Measurements from ENCODE around the gene SDC3. TPM values are rescaled to one million over a fixed set of nuclear protein-coding genes. Genes with fewer than 3 reads are reported as not detected.
A peak's percentile ranks its signal among the peaks of the same experiment; 100 is the strongest.

SDC3 gene
- total RNA-seq, 1 donor from 2014 or later, result 113 TPM

DNA sequence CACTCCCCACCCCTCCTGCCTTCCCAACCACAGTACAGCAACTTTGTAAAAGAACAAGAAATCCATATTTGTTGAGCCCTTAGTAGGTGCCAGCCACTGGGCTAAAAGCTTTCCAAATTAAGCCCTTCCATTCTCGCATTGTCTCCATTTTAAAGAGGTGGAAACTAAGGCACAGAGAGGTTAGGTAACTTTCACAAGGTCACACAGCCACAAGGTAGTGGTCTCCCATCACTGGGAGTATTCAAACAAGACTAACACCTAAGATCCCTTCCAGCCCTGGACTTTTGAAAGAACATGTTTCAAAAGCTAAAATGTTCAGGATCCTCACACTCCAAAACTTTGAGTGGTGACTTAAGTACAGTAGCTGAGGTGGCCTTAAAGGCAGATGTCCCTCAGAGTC is 3.2 kb downstream of the SDC3 start:
- H3K27ac ChIP-seq (ENCODE audit: low read depth, low read length), result no peak overlapping the region
- Mint-ChIP-seq H3K27me3 (ENCODE audit: low read depth, unreplicated experiment) (no peaks in the 10 kb centered on the region), H3K36me3 (ENCODE audit: low read depth, unreplicated experiment) (no peaks in the 10 kb centered on the region), H3K27ac (ENCODE audit: unreplicated experiment) (no peak overlapping the region), H3K9me3 (ENCODE audit: unreplicated experiment) (no peaks in the 10 kb centered on the region), H3K4me1 (ENCODE audit: low read depth, unreplicated experiment) (peaks cover 22% of the 10 kb centered on the region), H3K4me3 (ENCODE audit: unreplicated experiment) (peak overlapping the region; percentile 60)
- no peak overlapping the region for H2AFZ ChIP-seq (ENCODE audit: low read depth, low read length)
- no peaks in the 10 kb centered on the region for H3K9me3 ChIP-seq (ENCODE audit: insufficient read depth, low read depth, low read length)
- H3K4me3 ChIP-seq (ENCODE audit: insufficient read depth, low read depth, low read length), result no peak overlapping the region
- H3K4me2 ChIP-seq (ENCODE audit: low read length), result no peak overlapping the region
- DNase-seq (ENCODE audit: low read depth) (no peak), FAIRE-seq (no peak)
- TF ChIP-seq EZH2 (IDR thresholded peaks at IDR 0.05; ENCODE audit: insufficient read depth, low read length), result no peak
- TF ChIP-seq, protein P1, sequence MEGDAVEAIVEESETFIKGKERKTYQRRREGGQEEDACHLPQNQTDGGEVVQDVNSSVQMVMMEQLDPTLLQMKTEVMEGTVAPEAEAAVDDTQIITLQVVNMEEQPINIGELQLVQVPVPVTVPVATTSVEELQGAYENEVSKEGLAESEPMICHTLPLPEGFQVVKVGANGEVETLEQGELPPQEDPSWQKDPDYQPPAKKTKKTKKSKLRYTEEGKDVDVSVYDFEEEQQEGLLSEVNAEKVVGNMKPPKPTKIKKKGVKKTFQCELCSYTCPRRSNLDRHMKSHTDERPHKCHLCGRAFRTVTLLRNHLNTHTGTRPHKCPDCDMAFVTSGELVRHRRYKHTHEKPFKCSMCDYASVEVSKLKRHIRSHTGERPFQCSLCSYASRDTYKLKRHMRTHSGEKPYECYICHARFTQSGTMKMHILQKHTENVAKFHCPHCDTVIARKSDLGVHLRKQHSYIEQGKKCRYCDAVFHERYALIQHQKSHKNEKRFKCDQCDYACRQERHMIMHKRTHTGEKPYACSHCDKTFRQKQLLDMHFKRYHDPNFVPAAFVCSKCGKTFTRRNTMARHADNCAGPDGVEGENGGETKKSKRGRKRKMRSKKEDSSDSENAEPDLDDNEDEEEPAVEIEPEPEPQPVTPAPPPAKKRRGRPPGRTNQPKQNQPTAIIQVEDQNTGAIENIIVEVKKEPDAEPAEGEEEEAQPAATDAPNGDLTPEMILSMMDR (IDR thresholded peaks at IDR 0.05; ENCODE audit: insufficient read depth, low read depth, low read length), result no peak
- no peaks in the 10 kb centered on the region for H3K27me3 ChIP-seq (ENCODE audit: insufficient read depth, low read length)
- peaks cover 59% of the 10 kb centered on the region for H4K20me1 ChIP-seq (ENCODE audit: insufficient read depth, low read length)
- no peak overlapping the region for H3K9ac ChIP-seq (ENCODE audit: low read length)
- H3K4me1 ChIP-seq (ENCODE audit: insufficient read depth, low read length), result peaks cover 38% of the 10 kb centered on the region
- no peaks in the 10 kb centered on the region for H3K36me3 ChIP-seq (ENCODE audit: insufficient read depth, low read length)
- H3K79me2 ChIP-seq (ENCODE audit: insufficient read depth, low read length), result peaks cover 72% of the 10 kb centered on the region

DNA sequence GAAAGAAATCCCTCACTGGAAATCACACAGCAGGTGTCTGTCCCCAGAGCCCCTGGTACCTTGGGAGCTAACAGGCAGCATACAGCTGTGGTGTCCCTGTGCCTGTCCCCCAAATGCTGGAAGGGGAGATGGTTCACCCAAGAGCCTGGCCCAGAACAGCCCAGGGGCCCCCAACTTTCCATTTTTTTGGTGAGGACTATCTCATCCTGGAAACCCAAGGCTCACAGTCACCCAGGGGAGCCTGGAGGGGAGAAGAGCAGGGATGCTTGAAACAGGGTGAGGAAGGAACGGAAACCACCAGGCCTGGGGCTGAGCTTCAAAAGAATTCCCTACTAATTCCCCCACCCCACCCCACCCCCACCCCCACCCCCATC is 3.6 kb downstream of the SDC3 start:
- Mint-ChIP-seq H3K27me3 (ENCODE audit: low read depth, unreplicated experiment) (no peaks in the 10 kb centered on the region), H3K4me1 (ENCODE audit: low read depth, unreplicated experiment) (peaks cover 22% of the 10 kb centered on the region), H3K27ac (ENCODE audit: unreplicated experiment) (no peak overlapping the region), H3K4me3 (ENCODE audit: unreplicated experiment) (no peak overlapping the region), H3K9me3 (ENCODE audit: unreplicated experiment) (no peaks in the 10 kb centered on the region), H3K36me3 (ENCODE audit: low read depth, unreplicated experiment) (no peaks in the 10 kb centered on the region)
- H3K9ac ChIP-seq (ENCODE audit: low read length), result no peak overlapping the region
- no peaks in the 10 kb centered on the region for H3K9me3 ChIP-seq (ENCODE audit: insufficient read depth, low read depth, low read length)
- no peak overlapping the region for H3K27ac ChIP-seq (ENCODE audit: low read depth, low read length)
- H3K27me3 ChIP-seq (ENCODE audit: insufficient read depth, low read length), result no peaks in the 10 kb centered on the region
- no peak overlapping the region for H3K4me2 ChIP-seq (ENCODE audit: low read length)
- no peak for TF ChIP-seq EZH2 (IDR thresholded peaks at IDR 0.05; ENCODE audit: insufficient read depth, low read length)
- TF ChIP-seq, protein P1 (IDR thresholded peaks at IDR 0.05; ENCODE audit: insufficient read depth, low read depth, low read length), result no peak
- peaks cover 64% of the 10 kb centered on the region for H4K20me1 ChIP-seq (ENCODE audit: insufficient read depth, low read length)
- FAIRE-seq, result no peak
- no peak for DNase-seq (ENCODE audit: low read depth)
- H3K4me3 ChIP-seq (ENCODE audit: insufficient read depth, low read depth, low read length), result no peak overlapping the region
- peaks cover 38% of the 10 kb centered on the region for H3K4me1 ChIP-seq (ENCODE audit: insufficient read depth, low read length)
- H3K36me3 ChIP-seq (ENCODE audit: insufficient read depth, low read length), result no peaks in the 10 kb centered on the region
- peaks cover 77% of the 10 kb centered on the region for H3K79me2 ChIP-seq (ENCODE audit: insufficient read depth, low read length)
- no peak overlapping the region for H2AFZ ChIP-seq (ENCODE audit: low read depth, low read length)

DNA sequence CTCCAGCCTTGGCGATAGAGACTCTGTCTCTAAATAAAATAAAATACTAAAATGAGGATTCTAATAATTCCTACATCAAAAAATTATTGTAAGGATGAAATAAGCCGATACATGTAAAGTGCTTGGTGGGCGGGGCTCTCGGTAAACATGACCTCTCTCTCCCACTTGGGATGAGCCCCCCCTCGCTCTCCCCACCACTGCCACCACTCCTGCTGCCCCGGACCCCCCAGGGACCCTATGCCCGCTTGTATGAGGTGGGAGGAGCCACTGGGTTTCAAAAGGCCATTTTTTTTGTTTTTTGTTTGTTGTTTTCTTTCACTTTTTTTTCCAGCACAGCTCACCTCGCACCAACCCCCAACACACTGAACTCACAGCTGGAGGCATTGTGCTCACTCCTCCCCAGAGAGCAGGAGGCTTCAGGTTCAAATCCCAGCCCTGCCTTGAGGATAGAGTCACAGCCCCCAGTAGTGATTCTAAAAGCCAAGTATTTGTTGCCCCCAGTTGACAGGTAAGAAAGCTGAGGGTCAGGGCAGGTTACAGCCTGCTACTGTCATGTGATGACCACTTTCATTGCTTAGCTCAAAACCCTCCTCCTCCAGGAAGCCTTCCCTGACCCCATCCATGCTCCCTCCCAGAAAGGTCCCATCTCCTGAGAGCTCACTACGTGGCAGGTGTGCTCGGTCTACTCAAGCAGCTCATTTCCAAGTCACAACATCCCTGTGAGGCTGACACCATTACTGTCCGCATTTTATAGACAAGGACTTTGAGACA is 4.2 kb downstream of the SDC3 start:
- no peak overlapping the region for H3K4me3 Mint-ChIP-seq (ENCODE audit: unreplicated experiment)
- H3K27ac Mint-ChIP-seq (ENCODE audit: unreplicated experiment), result no peak overlapping the region
- H3K79me2 ChIP-seq (ENCODE audit: insufficient read depth, low read length), result peaks cover 80% of the 10 kb centered on the region
- H3K36me3 Mint-ChIP-seq (ENCODE audit: low read depth, unreplicated experiment), result no peaks in the 10 kb centered on the region
- no peaks in the 10 kb centered on the region for H3K9me3 ChIP-seq (ENCODE audit: insufficient read depth, low read depth, low read length)
- H3K4me1 ChIP-seq (ENCODE audit: insufficient read depth, low read length), result peaks cover 33% of the 10 kb centered on the region
- FAIRE-seq, result no peak
- H3K27me3 ChIP-seq (ENCODE audit: insufficient read depth, low read length), result no peaks in the 10 kb centered on the region
- no peaks in the 10 kb centered on the region for H3K9me3 Mint-ChIP-seq (ENCODE audit: unreplicated experiment)
- no peak overlapping the region for H3K4me3 ChIP-seq (ENCODE audit: insufficient read depth, low read depth, low read length)
- H3K4me2 ChIP-seq (ENCODE audit: low read length), result no peak overlapping the region
- H3K27me3 Mint-ChIP-seq (ENCODE audit: low read depth, unreplicated experiment), result no peaks in the 10 kb centered on the region
- no peak for TF ChIP-seq EZH2 (IDR thresholded peaks at IDR 0.05; ENCODE audit: insufficient read depth, low read length)
- TF ChIP-seq, protein P1 (IDR thresholded peaks at IDR 0.05; ENCODE audit: insufficient read depth, low read depth, low read length), result no peak
- peaks cover 70% of the 10 kb centered on the region for H4K20me1 ChIP-seq (ENCODE audit: insufficient read depth, low read length)
- H2AFZ ChIP-seq (ENCODE audit: low read depth, low read length), result no peak overlapping the region
- H3K36me3 ChIP-seq (ENCODE audit: insufficient read depth, low read length), result no peaks in the 10 kb centered on the region
- DNase-seq (ENCODE audit: low read depth), result no peak
- H3K4me1 Mint-ChIP-seq (ENCODE audit: low read depth, unreplicated experiment), result peaks cover 19% of the 10 kb centered on the region
- H3K9ac ChIP-seq (ENCODE audit: low read length), result no peak overlapping the region
- no peak overlapping the region for H3K27ac ChIP-seq (ENCODE audit: low read depth, low read length)

Measured in astrocyte (in vitro differentiated cells and primary cell).